ENCODE measurements around the gene PHC3. TPM values are rescaled to one million over a fixed set of nuclear protein-coding genes. Genes with fewer than 3 reads are reported as not detected.

PHC3 gene
- total RNA-seq, 4 donors from 2014 or later: 45.2 to 113 (median 83.9) TPM

GRCh38 chr3:170040418-170040817 lies 141.1 kb downstream of the PHC3 start:
- no peak overlapping the region for H3K4me3 ChIP-seq
- no peak overlapping the region for H3K27ac ChIP-seq
- H3K4me1 ChIP-seq: peaks cover 0 to 22% (median 13%) of the 10 kb centered on the region in 3 donors
- no peak for ATAC-seq
- H3K27me3 ChIP-seq: peaks cover 92% of the 10 kb centered on the region
- H3K9me3 ChIP-seq: no peaks in the 10 kb centered on the region
- 8 to 36% methylated on average over 6 of the region's 8 CpGs for WGBS, 2 donors (ENCODE audit: low coverage in 1 of 2)
- no peaks in the 10 kb centered on the region for H3K36me3 ChIP-seq
- TF ChIP-seq POLR2A (IDR thresholded peaks at IDR 0.05) (no peak), POLR2AphosphoS5 (IDR thresholded peaks at IDR 0.05) (no peak), EP300 (IDR thresholded peaks at IDR 0.05) (no peak), CTCF (IDR thresholded peaks at IDR 0.05) (no peak)

- 5 to 17% methylated on average over 3 to 7 of the region's 51 CpGs for WGBS, 2 donors (ENCODE audit: low coverage in 1 of 2)
- TF ChIP-seq CTCF (IDR thresholded peaks at IDR 0.05) (no peak), POLR2AphosphoS5 (IDR thresholded peaks at IDR 0.05) (no peak), EP300 (IDR thresholded peaks at IDR 0.05) (no peak), POLR2A (IDR thresholded peaks at IDR 0.05) (no peak)
- no peak overlapping the region for H3K27ac ChIP-seq
- no peak for ATAC-seq
- H3K36me3 ChIP-seq: no peaks in the 10 kb centered on the region
- peaks cover 86% of the 10 kb centered on the region for H3K27me3 ChIP-seq
- no peaks in the 10 kb centered on the region for H3K9me3 ChIP-seq
- H3K4me1 ChIP-seq: peaks cover 0 to 22% (median 13%) of the 10 kb centered on the region in 3 donors
- H3K4me3 ChIP-seq: peak overlapping the region; percentile 28 to 66
Measured at GRCh38 chr3:170038434-170039110, 143.0 kb downstream of the PHC3 start.

Small RNA genes lying within 50 kb of the gene (small RNA-seq; reads per million reads assigned to genes)
- gene RNU4-38P (0 reads per million in 4 donors), gene RNU6-315P (0 reads per million in 4 donors)

Other genes starting within 250 kb of the PHC3 start
- 10 to 100 TPM; 75.9 to 88.8 (median 82.4) TPM for gene SEC62, start 214.9 kb downstream of the PHC3 start, total RNA-seq
- 1 to 10 TPM in 2 of 4 donors, under 1 TPM in 2; 0.31 to 4.3 (median 0.94) TPM for gene GPR160, start 143.7 kb downstream of the PHC3 start, total RNA-seq
- gene PRKCI, start 40.7 kb upstream of the PHC3 start, total RNA-seq: 10 to 100 TPM; 41.9 to 69.0 (median 45.3) TPM
- gene SKIL, start 176.0 kb upstream of the PHC3 start, total RNA-seq: 10 to 100 TPM; 29.1 to 52.8 (median 35.9) TPM
- 1 to 10 TPM; 1.4 to 7.7 (median 2.5) TPM for gene CLDN11, start 237.1 kb upstream of the PHC3 start, total RNA-seq

Measured in gastroesophageal sphincter (tissue), 4 donors.